WTC11 (cell line): ENCODE measurements around the gene SLC7A10.

Experiments
- CREB1 ChIP-seq: sonication (generic); formaldehyde crosslinking; IDR thresholded peaks from 2 replicates; pipeline ENCODE4 v1.8.0; 2023; ENCODE audit warnings: mild to moderate bottlenecking, missing genetic modification reagents
- CREM ChIP-seq: sonication (generic); formaldehyde crosslinking; IDR thresholded peaks from 2 replicates; pipeline ENCODE4 v1.8.1; 2022; ENCODE audit warnings: mild to moderate bottlenecking, missing genetic modification reagents, moderate library complexity
- CTCF ChIP-seq: fragments of 200-600 bp; IDR thresholded peaks from 2 replicates; pipeline ENCODE4 v1.8.0; 2022; ENCODE audit warnings: antibody characterized with exemption
- EMX1 ChIP-seq: fragments of 250-450 bp; sonication (Bioruptor Pico); IDR thresholded peaks from 2 replicates; pipeline ENCODE4 v1.8.0; 2021; ENCODE audit warnings: mild to moderate bottlenecking
- ESRRA ChIP-seq: sonication (generic); formaldehyde crosslinking; IDR thresholded peaks from 2 replicates; pipeline ENCODE4 v1.8.1; 2022; ENCODE audit warnings: mild to moderate bottlenecking, missing genetic modification reagents, borderline replicate concordance
- GABPB1 ChIP-seq: sonication (generic); formaldehyde crosslinking; IDR thresholded peaks from 2 replicates; pipeline ENCODE4 v1.8.1; 2023; ENCODE audit warnings: mild to moderate bottlenecking, missing genetic modification reagents
- JUN ChIP-seq: sonication (generic); formaldehyde crosslinking; IDR thresholded peaks from 2 replicates; pipeline ENCODE4 v1.8.0; 2023; ENCODE audit warnings: mild to moderate bottlenecking, missing genetic modification reagents
- KAT7 ChIP-seq: sonication (generic); formaldehyde crosslinking; IDR thresholded peaks from 2 replicates; pipeline ENCODE4 v1.8.1; 2023; ENCODE audit warnings: missing genetic modification reagents, mild to moderate bottlenecking, borderline replicate concordance
- SMAD4 ChIP-seq: sonication (generic); formaldehyde crosslinking; IDR thresholded peaks from 2 replicates; pipeline ENCODE4 v1.8.0; 2022; ENCODE audit warnings: mild to moderate bottlenecking, missing genetic modification reagents
- TEAD4 ChIP-seq: sonication (generic); formaldehyde crosslinking; IDR thresholded peaks from 2 replicates; pipeline ENCODE4 v1.8.0; 2022; ENCODE audit warnings: mild to moderate bottlenecking, missing genetic modification reagents
- TP53 ChIP-seq: sonication (generic); formaldehyde crosslinking; IDR thresholded peaks from 2 replicates; pipeline ENCODE4 v1.8.1; 2023; ENCODE audit warnings: mild to moderate bottlenecking, missing genetic modification reagents
- ZNF396 ChIP-seq: fragments of 250-450 bp; sonication (Bioruptor Pico); IDR thresholded peaks from 2 replicates; pipeline ENCODE4 v1.8.0; 2021; ENCODE audit warnings: mild to moderate bottlenecking, moderate library complexity, borderline replicate concordance

- TF ChIP-seq EMX1, result no peak
- no peak for TF ChIP-seq CTCF
- TF ChIP-seq ZNF396 (CRISPR knock-in tag), result no peak
- no peak for TF ChIP-seq KAT7 (CRISPR knock-in tag)
- no peak for TF ChIP-seq CREM (CRISPR knock-in tag)
- TF ChIP-seq SMAD4, result no peak
- no peak for TF ChIP-seq TP53
- no peak for TF ChIP-seq GABPB1
- TF ChIP-seq JUN (CRISPR knock-in tag), result no peak
- no peak for TF ChIP-seq CREB1 (CRISPR knock-in tag)
- TF ChIP-seq TEAD4 (CRISPR knock-in tag), result no peak
- no peak for TF ChIP-seq ESRRA (CRISPR knock-in tag)
Measured at GRCh38 chr19:33175886-33176669, 49.6 kb downstream of the SLC7A10 start.
